Stimulated activated CD4-positive, alpha-beta T cell treated with anti-CD3 and anti-CD28 coated beads, Interleukin-12 subunit alpha, Interleukin-12 subunit beta, amount 100 ng/mL, for 24 hours (primary cell): ENCODE measurements around the gene MAU2.
"Not testable (repeated sequence)": the region's sequence is repeated elsewhere in the genome, so short reads cannot be mapped to it uniquely, and the experiment has no call there.

ENCODE experiments used
- DNase-seq, 2 experiments: peaks; one replicate each; pipeline ENCODE4 v3.0.0-alpha.2; 2020; ENCODE audit warnings: low read depth in 2 of 2

MAU2 gene

DNA sequence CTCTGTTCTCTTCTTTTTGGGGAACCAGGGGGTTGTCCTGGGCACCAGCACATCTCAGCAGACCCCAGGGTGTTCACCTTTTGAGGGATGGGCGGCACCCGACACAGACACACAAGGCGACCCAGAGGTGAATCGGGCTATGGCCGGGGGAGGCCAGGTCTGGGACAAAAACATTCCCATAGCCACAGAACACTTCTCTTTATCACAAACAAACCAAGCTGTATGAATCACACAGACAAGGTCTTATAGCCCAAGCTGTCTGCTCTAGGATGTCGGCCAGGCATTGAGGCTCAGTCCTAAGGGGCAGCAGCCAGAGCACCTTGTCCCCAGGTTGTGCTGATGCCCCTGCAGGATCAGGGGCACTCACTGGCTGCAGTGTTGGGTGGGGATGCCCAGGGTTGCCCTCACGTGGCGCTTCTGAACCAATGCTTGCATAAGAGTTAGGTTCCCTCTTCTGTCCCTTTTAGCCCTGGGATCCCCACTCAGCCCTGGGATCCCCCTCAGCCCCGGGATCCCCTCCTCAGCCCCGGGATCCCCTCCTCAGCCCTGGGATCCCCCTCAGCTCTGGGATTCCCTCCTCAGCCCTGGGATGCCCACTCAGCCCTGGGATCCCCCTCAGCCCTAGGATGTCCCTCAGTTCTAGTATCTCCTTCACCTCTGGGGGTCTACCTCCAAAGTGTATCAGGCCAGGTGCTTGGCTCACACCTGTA is 26.9 kb downstream of the MAU2 start:
- no peak for DNase-seq

DNA sequence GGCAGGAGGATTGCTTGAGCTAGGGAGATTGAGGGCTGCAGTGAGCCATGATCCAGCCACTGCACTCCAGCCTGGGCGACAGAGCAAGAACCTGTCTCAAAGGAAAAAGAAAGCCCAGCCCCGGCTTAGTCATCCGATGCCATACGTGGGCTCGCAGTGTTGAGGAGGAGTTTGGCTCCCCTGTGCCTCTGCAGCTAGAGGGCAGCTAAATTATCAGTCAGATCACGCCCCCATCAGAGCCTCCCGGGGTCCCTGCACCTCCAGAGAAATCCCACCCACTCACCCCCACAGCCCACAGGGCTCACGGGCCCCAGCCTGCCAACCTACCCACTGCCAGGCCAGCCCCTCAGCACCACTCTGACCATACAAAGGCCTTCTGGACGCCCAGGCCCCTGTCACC is 27.6 kb downstream of the MAU2 start:
- no peak for DNase-seq

DNA sequence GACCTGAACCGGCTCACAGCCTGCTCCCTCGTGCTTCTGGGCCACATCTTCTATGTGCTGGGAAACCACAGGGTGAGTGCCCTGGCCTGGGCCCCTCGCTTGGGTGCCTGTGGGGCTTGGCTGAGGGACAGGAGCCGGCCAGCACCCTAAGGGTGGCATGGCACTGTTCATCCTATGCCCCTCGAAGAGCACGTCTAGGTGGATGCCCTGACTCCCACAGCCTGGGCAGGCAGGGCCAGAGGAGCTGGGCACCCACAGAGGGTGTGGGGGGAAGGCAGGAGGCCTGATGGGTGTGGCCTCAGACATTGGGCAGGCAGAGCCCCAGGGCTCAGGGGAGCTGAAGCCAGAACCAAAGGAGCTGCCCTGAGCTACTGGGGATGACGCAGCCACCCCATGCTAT is 28.7 kb downstream of the MAU2 start:
- no peak for DNase-seq

DNA sequence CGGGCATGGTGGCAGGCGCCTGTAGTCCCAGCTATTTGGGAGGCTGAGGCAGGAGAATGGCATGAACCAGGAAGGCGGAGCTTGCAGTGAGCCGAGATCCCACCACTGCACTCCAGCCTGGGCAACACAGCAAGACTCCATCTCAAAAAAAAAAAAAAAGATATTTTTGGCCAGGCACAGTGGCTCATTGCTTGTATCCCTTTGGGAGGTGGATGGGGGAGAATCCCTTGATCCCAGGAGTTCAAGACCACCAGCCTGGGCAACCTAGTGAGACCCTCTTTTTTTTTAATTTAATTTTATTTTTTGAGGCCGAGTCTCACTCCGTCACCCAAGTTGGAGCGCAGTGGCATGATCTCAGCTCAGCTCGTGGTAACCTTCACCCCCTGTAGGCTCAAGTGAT is 30.1 kb downstream of the MAU2 start:
- not testable (repeated sequence) for DNase-seq

DNA sequence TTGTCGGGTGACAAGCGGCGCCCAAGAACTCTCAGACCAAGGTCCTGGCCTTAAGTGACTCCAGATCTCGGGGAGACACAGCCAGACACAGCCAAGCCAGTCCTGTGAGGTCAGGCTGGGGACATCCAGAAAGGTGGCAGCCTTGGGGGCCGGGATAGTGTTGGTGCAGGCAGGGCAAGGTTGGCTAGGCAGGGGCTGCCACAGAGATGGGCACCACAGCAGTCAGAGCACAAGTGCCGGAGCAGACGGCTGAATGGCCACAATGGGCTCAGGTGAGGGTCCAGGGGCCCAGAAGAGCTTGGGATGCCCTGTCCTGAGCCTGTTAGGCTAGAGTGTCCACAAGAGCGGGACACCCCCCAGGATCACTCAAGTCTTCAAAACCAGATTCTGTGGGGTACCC is 32.2 kb downstream of the MAU2 start:
- no peak for DNase-seq

DNA sequence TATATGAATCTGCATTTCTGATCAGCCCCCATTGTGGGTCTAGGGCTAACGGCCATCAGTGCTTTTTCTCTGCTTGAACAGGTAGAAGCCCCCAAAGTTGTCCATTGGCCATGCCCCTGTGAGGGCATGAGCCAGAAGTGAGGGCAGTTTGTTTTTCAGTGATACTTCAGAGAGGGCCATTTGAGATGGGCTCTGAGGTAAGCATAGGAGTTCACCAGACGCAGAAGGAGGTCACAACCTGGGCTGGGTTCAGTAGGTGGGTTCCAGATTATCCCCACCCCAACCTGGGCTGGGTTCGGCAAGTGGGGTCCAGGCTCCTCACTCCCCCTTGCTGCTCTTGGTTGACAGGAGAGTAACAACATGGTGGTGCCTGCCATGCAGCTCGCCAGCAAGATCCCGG is 33.4 kb downstream of the MAU2 start:
- no peak for DNase-seq

DNA sequence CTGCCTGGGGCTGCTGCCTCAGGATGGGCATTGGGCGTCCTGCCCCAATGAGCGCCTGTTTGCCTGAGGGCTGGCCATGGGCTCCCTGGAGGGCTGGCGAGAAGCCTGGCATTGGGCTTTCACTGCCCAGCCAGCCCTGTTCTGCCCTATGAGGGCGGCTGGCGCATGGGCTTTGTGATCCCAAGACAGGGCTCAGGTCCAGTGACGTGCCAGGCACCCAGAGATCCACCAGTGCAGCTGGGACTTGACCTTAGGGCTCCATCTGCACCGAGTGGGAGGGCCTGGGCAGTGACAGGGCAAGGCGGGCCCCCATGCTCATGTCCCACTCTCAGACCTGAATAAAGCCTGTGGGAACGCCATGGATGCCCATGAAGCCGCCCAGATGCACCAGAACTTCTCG is 34.3 kb downstream of the MAU2 start:
- no peak for DNase-seq

DNA sequence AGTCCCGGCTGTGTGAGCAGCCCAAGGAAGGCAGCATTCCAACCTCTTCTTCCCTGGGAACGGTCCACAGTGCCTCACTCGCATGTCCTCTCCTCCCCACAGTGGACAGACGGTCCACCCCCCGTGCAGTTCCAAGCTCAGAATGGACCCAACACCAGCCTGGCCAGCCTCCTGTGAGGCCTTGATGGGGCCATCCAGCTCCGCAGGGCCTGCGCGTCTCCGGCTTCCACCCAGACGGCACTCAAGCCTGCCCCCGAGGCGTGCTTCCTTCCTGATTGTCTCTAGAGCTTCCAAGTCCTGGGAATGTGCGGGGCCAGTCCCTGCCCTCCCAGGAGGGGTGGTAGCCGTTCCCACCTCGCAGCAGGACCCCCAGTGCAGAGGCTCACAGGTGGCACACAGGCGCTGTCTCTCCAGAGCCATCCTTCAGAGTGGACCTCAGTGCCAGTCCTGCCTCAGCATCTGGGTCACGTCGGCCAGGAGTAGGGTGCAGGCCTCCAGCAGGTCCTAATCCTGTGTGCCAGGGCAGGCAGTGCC is 35.0 kb downstream of the MAU2 start:
- DNase-seq: no peak

DNA sequence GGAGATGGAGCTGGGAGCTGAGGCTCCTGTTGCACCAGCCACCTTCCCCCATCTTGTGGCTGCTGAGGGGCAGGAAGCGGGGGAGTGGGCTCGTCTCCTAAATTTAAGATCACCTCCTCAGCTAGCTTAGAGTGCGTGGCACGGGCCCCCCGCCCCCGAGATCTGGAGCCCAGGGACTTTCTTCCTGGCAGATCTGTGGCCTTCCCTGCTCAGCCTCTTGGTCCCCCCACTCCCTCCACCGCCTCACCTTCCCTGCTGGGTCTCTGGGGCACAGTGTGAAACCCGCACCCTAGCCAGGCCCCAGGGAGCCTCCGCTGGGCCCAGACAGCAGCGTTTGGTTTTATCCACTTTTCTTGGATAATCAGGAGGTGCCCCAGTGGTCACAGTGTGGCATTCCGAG is 35.9 kb downstream of the MAU2 start:
- no peak for DNase-seq

DNA sequence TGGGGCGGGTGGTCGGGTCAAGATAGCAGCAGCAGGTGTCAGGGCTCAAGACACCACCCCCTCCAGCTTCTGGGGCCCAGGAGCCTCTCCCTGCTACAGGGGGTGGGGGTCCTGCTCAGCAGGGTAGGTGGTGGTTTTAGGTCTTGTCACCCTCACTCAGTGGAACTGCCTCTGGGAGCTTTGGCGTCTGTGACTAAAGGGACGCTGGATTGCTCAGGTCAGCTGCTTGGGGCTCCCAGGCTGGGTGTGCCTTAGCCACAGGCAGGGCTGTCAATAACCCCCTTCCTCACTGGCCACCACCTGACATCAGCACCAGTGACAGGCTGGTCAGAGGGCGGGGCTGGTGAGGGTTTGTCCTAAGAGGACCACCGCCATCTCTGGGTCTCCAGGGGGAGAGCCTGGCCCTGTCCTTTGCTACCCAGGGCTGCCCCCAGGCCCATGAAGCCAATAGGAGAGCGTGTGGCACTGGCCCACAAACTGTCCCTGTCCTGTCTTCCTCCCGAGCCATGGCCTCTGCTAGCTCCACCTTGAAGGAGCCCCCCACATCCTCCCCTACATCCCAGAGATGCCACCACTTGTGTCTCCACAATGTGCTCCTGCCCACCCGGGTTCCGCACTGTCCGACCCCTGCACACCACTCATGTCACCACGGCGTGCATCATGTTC is 36.4 kb downstream of the MAU2 start:
- no peak for DNase-seq

DNA sequence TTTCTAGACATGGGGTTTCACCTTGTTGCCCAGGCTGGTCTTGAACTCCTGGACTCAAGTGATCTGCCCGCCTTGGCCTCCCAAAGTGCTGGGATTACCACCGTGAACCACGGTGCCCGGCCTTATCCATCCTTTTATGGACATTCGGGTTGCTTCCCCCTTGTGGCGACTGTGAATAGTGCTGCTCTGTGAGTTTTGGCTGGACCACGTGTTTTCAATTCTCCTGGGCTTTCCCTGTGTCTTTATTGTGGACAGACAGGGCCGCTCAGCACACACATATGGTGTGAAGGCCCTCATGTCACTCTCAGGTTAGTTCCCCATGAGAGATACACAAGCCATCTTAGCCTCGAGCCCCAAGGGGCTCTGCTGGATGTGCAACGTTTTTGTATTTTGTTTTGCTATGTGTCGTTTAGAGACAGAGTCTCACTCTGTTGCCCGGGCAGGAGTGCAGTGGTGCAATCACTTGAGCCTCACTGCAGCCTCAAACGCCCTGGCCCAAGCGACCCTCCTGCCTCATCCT is 40.5 kb downstream of the MAU2 start:
- DNase-seq: peak; percentile 58 to 80

DNA sequence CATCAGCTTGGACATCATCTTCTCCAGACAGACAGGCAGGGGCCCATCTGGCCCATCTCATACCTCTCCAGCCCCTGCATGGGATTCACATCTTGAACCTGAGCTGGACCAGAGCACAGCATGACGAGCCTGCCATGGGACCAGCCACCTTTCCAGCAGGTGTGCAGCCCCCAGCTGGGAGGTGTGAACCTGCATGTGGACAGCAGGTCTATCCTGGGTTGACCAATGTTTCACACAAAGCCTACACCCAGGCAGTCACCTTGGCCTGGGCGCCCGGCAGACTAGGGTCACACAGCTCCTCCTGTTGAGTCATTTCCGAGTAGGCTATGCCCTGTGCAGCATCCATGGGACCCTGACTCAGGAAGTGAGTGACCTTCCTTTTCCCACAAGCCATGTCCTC is 41.4 kb downstream of the MAU2 start:
- no peak for DNase-seq

DNA sequence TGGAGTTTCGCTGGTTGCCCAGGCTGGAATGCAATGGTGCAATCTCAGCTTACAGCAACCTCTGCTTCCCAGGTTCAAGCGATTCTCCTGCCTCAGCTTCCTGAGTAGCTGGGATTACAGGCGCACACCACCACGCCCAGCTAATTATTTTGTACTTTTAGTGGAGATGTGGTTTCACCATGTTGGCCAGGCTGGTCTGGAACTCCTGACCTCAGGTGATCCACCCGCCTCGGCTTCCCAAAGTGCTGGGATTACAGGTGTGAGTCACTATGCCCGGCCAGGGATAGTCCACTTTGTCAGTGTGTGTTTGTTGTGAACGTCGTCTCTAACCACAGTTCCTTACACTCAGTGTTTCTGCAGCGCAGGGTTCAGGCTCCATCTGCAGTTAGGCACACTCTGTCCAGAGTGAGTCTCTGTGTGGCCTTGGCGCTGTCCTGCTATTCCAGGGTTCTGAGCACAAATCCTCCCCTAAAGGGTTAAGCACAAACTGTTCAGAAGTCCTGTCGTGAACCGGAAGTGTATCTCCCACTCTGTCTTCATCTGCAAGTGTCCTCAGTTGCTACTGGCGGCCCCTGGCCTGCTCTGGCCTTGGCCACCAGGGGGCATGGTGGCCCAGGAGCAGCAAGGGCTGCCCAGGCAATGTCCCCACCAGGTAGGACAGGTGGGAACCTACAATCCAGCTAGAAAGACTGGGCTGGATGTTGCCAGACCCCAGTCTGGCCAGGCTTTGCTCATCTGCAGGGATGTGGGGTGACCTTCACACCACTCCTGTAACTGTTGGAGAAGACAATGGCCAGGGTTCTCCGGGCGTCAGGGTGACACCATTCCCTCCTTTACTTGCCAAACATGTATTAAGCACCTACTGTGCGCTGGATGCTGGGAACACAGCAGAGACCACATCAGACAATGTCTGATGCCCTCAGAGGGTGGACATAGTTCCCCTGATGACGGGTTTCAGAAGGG is 46.1 kb downstream of the MAU2 start:
- DNase-seq: peak; percentile 45 to 60

DNA sequence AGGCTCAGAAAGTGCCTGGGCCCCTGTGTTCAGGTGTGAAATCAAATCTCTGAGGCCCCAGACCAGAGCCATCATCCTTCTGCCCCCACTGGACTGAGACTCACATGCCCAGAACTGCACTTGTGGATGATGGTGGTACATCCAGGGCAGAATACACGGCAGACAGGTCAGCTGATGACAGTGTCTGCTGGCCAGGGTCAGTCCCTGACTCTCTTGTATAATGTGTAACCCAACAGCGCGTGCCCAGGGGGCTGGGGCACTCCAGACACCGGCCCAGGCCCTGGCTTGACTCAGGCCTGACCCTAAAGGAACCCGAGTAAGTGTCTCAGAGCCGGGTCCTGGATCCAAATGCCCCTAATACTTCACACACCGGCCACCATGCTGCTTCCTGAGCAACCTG is 47.5 kb downstream of the MAU2 start:
- no peak for DNase-seq

DNA sequence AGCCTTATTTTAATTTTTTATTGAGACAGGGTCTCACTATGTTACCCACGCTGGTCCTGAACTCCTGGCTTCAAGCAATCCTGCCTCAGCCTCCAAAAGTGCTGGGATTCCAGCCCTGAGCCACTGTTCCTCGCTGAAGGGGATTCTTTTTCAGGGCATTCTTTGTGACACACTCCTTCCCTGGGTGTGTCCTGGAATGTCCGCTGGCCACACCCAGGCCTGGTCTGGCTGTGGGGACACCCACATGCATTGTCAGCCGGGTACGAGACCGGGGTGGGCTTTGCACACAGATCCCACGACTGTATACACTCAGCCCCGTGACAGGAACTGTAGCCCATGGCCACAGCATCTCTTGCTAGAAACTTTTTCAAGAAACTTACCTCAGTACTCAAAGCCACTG is 50.4 kb downstream of the MAU2 start:
- no peak for DNase-seq

DNA sequence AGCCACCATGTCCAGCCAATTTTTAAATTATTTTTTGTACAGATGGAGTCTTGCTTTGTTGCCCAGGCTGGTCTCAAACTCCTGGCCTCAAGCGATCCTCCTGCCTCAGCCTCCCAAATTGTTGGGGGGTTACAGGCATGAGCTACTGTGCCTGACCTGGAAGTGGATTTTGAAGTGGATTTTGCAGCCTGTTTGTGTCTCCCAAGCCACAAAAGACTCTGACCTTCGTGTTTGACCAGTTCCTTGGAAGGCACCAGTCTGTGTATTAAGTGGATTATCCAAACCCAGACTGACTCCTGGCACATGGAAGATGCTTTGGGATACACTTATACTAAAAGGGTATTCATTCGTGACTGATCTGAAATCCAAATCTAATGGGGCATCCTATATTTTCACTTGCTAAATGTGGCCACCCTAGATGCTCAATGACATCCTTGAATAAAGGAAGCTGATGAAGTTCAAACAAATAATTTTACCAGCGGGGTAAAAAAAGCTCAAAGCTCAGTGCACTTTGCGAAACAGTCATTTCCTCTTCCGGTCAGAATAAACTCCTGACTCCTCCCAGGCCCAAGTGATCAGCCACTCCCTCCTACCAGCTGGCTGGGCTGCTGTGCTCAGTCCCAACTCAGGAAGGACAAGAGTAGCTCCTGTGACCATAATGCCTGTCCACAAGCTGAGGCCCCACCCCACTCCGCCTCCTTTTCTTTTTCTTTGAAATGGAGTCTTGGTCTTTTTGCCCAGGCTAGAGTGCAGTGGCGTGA is 52.2 kb downstream of the MAU2 start:
- no peak for DNase-seq

DNA sequence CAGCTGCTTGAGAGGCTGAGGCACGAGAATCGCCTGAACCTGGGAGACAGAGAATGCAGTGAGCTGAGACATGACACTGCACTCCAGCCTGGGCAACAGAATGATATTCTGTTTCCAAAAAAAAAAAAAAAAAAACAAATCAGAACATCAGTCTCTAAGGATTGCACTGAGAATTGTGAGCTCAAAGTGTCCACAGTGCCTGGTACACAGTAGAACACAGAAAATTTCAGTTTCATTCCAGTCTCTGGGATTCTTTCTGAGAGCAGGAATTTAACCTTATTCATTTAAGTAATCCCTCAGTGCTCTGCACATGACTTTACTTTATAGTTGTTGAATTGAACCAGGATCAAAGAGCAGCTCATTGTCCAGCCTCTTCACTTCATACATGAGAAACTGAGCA is 58.9 kb downstream of the MAU2 start:
- no peak for DNase-seq

DNA sequence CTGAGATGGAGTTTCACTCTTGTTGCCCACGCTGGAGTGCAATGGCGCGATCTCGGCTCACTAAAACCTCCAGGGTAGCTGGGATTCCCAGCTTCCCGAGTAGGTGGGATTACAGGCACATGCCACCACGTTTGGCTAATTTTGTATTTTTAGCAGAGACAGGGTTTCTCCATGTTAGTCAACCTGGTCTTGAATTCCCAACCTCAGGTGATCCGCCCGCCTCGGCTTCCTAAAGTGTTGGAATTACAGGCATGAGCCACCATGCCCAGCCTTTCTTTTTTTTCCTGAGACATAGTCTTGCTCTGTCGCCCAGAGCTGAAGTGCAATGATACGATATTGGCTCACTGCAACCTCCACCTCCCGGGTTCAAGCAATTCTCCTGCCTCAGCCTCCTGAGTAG is 59.7 kb downstream of the MAU2 start:
- DNase-seq: not testable (repeated sequence)

DNA sequence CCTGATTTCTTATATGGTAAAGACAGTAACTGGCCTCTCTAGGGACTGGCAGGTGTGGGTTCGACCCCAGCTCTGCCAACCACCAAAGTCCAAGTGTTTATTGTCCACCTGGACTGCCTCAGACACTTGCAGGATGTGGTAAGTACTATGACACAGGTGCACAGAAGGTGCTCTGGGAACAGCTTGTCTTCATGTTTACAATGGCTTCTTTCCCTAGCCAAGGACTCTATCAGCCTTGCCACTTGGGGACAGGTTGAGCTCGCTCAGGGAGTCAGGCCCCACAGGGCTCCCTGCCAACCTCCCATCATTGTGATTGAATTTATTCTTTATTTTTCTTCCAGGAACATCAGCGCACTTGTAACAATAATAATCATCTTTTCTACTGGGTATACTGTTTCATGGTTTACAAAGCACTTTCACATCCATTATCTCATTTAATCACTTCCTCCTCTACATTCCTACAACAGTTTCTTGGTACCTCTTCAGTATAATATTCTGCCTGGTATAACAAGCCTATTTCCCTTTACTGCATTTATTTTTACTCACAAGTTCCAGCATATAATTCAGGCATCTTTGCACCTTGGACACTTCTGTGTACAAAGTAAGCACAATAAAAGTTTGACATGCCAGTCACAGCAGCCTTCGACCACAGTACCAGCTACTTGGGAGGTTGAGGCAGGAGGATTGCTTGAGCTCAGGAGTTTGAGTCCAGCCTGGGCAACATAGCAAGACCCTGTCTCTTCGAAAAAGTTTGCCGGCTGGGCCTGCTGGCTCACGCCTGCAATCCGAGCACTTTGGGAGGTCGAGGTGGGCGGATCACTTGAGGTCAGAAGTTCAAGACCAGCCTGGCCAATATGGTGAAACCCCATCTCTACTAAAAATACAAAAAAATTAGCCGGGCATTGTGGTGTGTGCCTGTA is 60.6 kb downstream of the MAU2 start:
- DNase-seq: no peak

DNA sequence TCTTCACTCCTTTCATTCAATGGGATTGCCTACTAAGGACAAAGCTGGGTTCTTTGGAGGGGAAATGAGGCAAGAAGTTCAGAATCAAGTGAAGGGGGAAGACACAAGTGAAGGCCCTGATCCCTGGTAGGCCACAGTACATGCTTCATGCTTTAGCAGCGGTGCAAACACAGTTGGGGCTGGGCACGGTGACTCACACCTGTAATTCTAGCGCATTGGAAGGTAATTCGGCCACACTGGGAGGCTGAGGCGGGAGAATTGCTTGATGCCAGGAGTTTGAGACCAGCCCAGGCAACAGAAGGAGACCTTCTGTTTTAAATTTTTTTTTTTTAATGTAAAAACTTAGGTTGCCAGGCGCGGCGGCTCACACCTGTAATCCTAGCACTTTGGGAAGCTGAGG is 61.5 kb downstream of the MAU2 start:
- DNase-seq: no peak
